Measurements from ENCODE around the gene RRAGA.
"Not testable (repeated sequence)": the region's sequence is repeated elsewhere in the genome, so short reads cannot be mapped to it uniquely, and the experiment has no call there.

Gene RRAGA

DNA sequence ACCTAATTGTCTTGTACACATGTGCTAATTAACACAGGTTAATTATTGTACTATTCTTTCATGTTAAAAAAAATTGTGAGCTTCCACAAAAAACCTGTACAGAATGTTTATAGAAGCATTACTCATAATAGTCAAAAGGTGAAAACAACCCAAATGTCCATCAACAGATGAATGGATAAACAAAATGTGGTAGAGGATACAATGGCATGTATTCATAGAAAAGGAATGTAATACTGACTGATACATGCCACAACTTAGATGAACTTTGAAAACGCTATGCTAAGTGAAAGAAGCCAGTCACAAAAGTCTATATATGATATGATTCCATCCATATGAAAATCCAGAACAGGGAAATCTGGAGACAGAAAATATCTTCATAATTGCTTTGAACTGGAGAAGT is 25.6 kb downstream of the RRAGA start:
- DNase-seq (ENCODE audit: low spot score) = no peak

DNA sequence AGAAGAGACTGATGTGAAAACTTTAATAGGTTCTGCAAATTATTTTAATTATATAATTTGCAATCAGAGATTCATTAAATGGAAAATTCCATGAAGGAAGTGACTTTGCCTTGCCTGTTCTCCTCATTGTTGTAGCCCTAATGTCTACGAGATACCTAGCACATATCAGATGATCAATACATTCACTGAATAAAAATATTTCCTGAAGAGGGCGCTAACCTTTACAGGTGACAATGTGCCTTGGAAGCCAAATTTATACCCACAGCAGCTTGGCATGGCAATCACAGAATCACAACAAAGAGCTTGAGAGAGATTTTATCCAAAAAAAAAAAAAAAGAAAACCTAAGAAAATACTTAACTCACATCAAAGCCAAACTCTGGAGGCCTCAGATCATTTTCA is 36.1 kb downstream of the RRAGA start:
- no peak for DNase-seq (ENCODE audit: low spot score)

DNA sequence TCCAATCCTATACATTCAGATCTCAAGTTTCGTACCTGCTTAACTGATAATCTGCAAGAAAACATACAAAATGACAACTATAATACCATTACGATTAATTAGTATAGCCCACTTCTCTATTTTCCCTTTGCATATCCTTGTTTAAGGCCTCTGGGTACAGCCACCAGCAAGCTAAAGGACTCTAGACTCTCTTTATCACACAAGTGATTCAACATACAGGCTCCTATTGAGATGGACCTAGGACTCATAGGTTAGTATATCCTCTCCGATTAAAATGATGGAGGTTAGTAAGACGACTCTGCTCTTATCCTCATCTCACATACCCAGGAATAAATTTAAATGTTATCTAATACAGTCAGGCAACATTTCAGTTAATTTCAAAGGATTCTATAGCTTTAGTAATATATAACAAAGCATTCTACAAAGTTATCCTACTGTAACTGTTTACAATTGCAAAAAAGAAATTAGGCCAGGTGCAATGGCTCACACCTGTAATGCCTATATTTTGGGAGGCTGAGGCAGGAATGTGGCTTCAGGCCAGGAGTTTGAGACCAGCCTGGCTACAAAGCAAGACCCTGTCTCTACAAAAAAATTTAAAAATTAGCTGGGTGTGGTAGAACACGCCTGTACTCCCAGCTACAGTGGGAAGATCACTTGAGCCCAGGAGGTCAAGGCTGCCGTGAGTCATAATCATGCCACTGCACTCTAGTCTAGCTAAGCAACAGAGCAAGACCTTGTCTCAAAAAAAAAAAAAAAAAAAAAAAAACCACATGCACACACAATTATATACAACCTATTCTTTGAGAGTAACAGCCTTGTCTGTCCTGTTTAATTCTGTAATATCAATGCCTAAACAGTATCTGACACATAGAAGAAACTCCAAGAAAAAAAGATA is 38.1 kb downstream of the RRAGA start:
- DNase-seq (ENCODE audit: low spot score) = no peak

DNA sequence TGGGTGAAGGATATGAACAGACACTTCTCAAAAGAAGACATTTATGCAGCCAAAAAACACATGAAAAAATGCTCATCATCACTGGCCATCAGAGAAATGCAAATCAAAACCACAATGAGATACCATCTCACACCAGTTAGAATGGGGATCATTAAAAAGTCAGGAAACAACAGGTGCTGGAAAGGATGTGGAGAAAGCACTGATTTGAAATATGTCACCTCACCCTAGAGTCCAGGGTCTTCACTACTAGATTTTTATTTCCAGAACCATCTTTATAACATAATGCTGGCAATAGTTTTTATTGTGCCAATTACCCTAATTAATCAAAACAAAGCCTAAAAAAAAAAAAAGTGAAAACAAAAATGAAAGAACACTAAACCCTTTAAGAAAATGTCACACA is 48.2 kb downstream of the RRAGA start:
- DNase-seq (ENCODE audit: low spot score) = not testable (repeated sequence)

Small RNA genes lying within 50 kb of the gene (small RNA-seq; reads per million reads assigned to genes)
- gene RF00019 (0 reads per million in 2 experiments), gene RNU6-264P (0 reads per million in 2 experiments), gene SCARNA8 (12.6 to 23.7 reads per million in 2 experiments)
